Calu3 (cell line): ENCODE data around the gene SPEM3. TPM values are rescaled to one million over a fixed set of nuclear protein-coding genes. Genes with fewer than 3 reads are reported as not detected.
"Not testable (repeated sequence)": the region's sequence is repeated elsewhere in the genome, so short reads cannot be mapped to it uniquely, and the experiment has no call there.

Source experiments
- BruUV-seq: library from RNA; stranded (reverse); fragments of 400-500 nt; replicated peaks from 2 replicates; lab custom pipeline; 2021; lab: Mats Ljungman, UMichigan
- CTCF ChIA-PET: fragments of 300-600 bp; sonication (Branson Sonifier 250); formaldehyde crosslinking; loops from one replicate; lab custom pipeline; 2022; ENCODE audit warnings: antibody characterized with exemption; lab: Charles Lee
- DNase-seq: peaks from one replicate; pipeline ENCODE4 v3.0.0; 2022
- H3K27ac Mint-ChIP-seq: one replicate; pipeline ENCODE4 v1.8.0; 2022; ENCODE audit warnings: mixed read lengths; ENCODE audit not compliant: unreplicated experiment
- H3K27me3 Mint-ChIP-seq: one replicate; pipeline ENCODE4 v1.8.0; 2022; ENCODE audit warnings: mixed read lengths; ENCODE audit not compliant: unreplicated experiment
- H3K36me3 Mint-ChIP-seq: one replicate; pipeline ENCODE4 v1.8.0; 2022; ENCODE audit warnings: mild to moderate bottlenecking, moderate library complexity, mixed read lengths; ENCODE audit not compliant: insufficient read depth, unreplicated experiment
- H3K4me1 Mint-ChIP-seq: one replicate; pipeline ENCODE4 v1.8.0; 2022; ENCODE audit warnings: mild to moderate bottlenecking, low read depth, mixed read lengths; ENCODE audit not compliant: unreplicated experiment
- H3K4me3 Mint-ChIP-seq: one replicate; pipeline ENCODE4 v1.8.0; 2022; ENCODE audit warnings: mild to moderate bottlenecking, low read depth, moderate library complexity, mixed read lengths; ENCODE audit not compliant: unreplicated experiment
- H3K9me3 Mint-ChIP-seq: one replicate; pipeline ENCODE4 v1.8.0; 2022; ENCODE audit warnings: low read depth, mixed read lengths; ENCODE audit not compliant: unreplicated experiment
- intact Hi-C: fragments of 100-400 bp; cut with micrococcal nuclease; formaldehyde crosslinking; loops from one replicate; pipeline ENCODE4 v1.10.0; 2022; ENCODE audit not compliant: unreplicated experiment
- total RNA-seq: library from RNA; stranded (reverse); gene quantifications from 2 replicates; pipeline ENCODE4 v1.2.3, GENCODE V29; 2022
- TF ChIP-seq, protein P1 (sequence below): fragments of 200-600 bp; IDR thresholded peaks from one replicate; pipeline ENCODE4 v1.8.0; 2022; ENCODE audit warnings: antibody characterized with exemption; ENCODE audit not compliant: unreplicated experiment

The SPEM3 gene
- total RNA-seq, 1 experiment from 2014 or later = not detected

DNA sequence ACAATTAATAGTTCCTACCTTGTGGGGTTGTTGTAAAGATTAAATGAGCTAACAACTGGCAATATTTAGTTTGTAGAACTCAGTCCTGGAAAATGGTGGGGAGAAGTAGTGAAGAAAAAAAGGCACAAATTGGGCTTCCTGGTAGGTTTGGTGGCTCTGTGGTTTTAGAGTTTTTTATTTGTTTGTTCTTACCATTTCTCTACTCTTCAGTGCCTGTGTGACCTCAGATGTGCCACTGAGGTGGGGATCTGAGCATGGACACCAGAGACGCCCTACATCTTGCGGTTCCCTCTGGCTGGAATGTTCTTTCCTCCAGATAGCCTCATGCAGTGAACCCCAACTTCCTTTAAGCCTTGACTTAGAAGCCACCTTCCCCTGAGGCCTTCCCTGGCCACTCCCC, 43.1 kb downstream of the SPEM3 start:
- Mint-ChIP-seq H3K4me3 (no peak overlapping the region), H3K36me3 (peaks cover 11% of the 10 kb centered on the region), H3K27me3 (no peaks in the 10 kb centered on the region), H3K9me3 (peaks cover 3% of the 10 kb centered on the region), H3K27ac (no peak overlapping the region), H3K4me1 (peaks cover 9% of the 10 kb centered on the region)
- no peak for DNase-seq
- CTCF ChIA-PET = interaction anchor here (0.7 kb wide), 1 partner anchor 35 kb away, joined by 3 read pairs; no protein-coding TSS in a partner anchor
- intact Hi-C loops = no loop called here
- BruUV-seq = no TSS peak
- TF ChIP-seq, protein P1, sequence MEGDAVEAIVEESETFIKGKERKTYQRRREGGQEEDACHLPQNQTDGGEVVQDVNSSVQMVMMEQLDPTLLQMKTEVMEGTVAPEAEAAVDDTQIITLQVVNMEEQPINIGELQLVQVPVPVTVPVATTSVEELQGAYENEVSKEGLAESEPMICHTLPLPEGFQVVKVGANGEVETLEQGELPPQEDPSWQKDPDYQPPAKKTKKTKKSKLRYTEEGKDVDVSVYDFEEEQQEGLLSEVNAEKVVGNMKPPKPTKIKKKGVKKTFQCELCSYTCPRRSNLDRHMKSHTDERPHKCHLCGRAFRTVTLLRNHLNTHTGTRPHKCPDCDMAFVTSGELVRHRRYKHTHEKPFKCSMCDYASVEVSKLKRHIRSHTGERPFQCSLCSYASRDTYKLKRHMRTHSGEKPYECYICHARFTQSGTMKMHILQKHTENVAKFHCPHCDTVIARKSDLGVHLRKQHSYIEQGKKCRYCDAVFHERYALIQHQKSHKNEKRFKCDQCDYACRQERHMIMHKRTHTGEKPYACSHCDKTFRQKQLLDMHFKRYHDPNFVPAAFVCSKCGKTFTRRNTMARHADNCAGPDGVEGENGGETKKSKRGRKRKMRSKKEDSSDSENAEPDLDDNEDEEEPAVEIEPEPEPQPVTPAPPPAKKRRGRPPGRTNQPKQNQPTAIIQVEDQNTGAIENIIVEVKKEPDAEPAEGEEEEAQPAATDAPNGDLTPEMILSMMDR = no peak

DNA sequence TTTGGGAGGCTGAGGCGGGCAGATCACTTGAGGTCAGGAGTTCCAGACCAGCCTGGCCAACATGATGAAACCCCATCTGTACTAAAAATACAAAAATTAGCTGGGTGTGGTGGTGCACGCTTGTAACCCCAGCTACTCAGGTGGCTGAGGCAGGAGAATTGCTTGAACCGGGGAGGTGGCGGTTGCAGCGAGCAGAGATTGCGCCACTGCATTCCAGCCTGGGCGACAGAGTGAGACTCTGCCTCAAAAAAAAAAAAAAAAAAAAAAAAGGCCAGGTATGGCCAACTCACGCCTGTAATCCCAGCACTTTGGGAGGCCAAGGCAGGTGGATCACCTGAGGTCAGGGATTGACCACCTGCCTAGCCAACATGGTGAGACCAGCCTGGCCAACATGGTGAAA, 46.1 kb downstream of the SPEM3 start:
- peaks cover 28% of the 10 kb centered on the region for H3K4me1 Mint-ChIP-seq
- CTCF ChIA-PET, DNase-seq, BruUV-seq, H3K4me3 Mint-ChIP-seq, H3K9me3 Mint-ChIP-seq, H3K27ac Mint-ChIP-seq, H3K27me3 Mint-ChIP-seq: not testable (repeated sequence)
- H3K36me3 Mint-ChIP-seq = peaks cover 27% of the 10 kb centered on the region
- intact Hi-C loops = loop anchor here (5.0 kb wide), 1 partner anchor 37 kb away; the partner anchor contains the start of genes FGF11 and TMEM102

DNA sequence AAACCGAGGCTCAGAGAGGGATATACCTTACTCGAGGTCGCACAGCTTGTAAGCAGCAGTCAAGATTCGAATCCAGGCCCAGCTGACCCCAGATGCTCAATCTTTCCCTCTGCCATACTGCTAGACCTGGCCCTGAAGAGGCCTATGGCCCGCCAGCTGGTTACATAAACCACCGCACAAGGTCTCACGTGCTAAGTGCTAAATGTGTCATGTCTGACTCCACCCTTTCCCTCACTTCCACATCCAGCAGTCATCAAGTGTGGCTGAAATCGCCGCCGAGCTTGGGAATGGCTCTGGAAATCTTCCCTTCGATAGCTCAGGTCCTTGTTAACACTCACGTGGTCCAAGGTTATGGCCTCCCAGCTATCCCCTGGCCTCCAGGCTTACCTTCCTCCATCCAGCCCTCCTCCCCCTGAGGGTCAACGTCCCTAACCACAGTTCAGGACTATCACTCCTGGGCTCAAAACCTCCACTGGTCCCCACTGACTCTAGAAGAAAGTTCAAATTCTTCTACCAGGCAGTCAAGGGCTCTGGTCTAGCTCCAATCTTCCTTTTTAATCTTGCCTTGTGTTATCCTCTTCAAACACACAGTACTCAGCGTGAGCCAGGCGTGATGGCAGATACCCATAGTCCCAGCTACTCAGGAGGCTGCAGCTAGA, 47.2 kb downstream of the SPEM3 start:
- CTCF ChIA-PET = interaction anchor here (1.0 kb wide), 1 partner anchor 39 kb away, joined by 3 read pairs; no protein-coding TSS in a partner anchor
- H3K36me3 Mint-ChIP-seq = peaks cover 33% of the 10 kb centered on the region

DNA sequence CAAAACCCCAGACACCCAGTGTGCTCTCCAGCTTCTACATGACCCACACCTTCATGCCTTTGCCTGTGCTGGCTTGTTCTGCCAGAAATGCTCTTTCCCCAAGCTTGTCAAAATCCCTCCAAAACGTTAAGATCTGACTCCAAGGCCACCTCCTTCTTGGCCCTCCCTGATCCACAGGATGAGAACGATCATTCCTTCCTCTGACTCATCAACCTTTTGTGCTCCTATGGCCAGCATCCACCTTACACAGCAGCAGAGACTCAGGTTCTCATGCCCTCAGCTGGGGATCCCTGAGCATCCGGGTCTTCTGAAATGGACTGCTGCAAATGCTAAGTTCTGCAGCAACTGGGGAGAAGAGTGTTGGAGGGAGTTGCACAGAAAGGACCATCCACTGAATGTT, 47.8 kb downstream of the SPEM3 start:
- no peak for DNase-seq
- H3K27ac Mint-ChIP-seq = peak overlapping the region; percentile 36
- CTCF ChIA-PET = interaction anchor here (1.0 kb wide), 1 partner anchor 39 kb away, joined by 3 read pairs; no protein-coding TSS in a partner anchor
- intact Hi-C loops = loop anchor here (5.0 kb wide), 1 partner anchor 39 kb away; the partner anchor contains the start of genes FGF11 and TMEM102
- no peaks in the 10 kb centered on the region for H3K27me3 Mint-ChIP-seq
- peaks cover 33% of the 10 kb centered on the region for H3K36me3 Mint-ChIP-seq
- H3K9me3 Mint-ChIP-seq = peaks cover 3% of the 10 kb centered on the region
- BruUV-seq = no TSS peak
- TF ChIP-seq, protein P1 = no peak
- peaks cover 29% of the 10 kb centered on the region for H3K4me1 Mint-ChIP-seq
- no peak overlapping the region for H3K4me3 Mint-ChIP-seq

More for the DNA sequence above, 47.2 kb downstream of the SPEM3 start:
- TF ChIP-seq, protein P1 = no peak
- intact Hi-C loops = loop anchor here (5.0 kb wide), 1 partner anchor 39 kb away; the partner anchor contains the start of genes FGF11 and TMEM102
- Mint-ChIP-seq H3K4me1 (peaks cover 28% of the 10 kb centered on the region), H3K27me3 (no peaks in the 10 kb centered on the region), H3K4me3 (no peak overlapping the region), H3K27ac (peak overlapping the region; percentile 36), H3K9me3 (peaks cover 3% of the 10 kb centered on the region)
- BruUV-seq = no TSS peak
- no peak for DNase-seq
